Muscle layer of duodenum (tissue), 2 donors: ENCODE results near the gene DMD.
"Not testable (repeated sequence)": the region's sequence is repeated elsewhere in the genome, so short reads cannot be mapped to it uniquely, and the experiment has no call there.

Experiments
- H3K27ac ChIP-seq: one replicate; pipeline ENCODE4 v1.7.0; 2013; ENCODE audit warnings: mild to moderate bottlenecking, low read length
- H3K27me3 ChIP-seq: one replicate; pipeline ENCODE4 v1.7.0; 2013; ENCODE audit warnings: low read depth, mild to moderate bottlenecking, control low read depth, low read length
- H3K36me3 ChIP-seq, 2 donors: one replicate each; pipeline ENCODE4 v1.7.0; 2013; ENCODE audit warnings: low read length in 2 of 2, control low read depth in 1 of 2, mild to moderate bottlenecking in 1 of 2; ENCODE audit not compliant: insufficient read depth in 2 of 2, control insufficient read depth in 1 of 2
- H3K4me1 ChIP-seq, 2 donors: one replicate each; pipeline ENCODE4 v1.7.0; 2013; ENCODE audit warnings: low read length in 2 of 2, mild to moderate bottlenecking in 2 of 2, control low read depth in 1 of 2, moderate library complexity in 1 of 2; ENCODE audit not compliant: insufficient read depth in 2 of 2, control insufficient read depth in 1 of 2
- H3K4me3 ChIP-seq, 2 donors: one replicate each; pipeline ENCODE4 v1.7.0; 2013; ENCODE audit warnings: low read length in 2 of 2, low read depth in 1 of 2, mild to moderate bottlenecking in 1 of 2
- H3K9me3 ChIP-seq, 2 donors: one replicate each; pipeline ENCODE4 v1.7.0; 2013; ENCODE audit warnings: low read length in 2 of 2, control low read depth in 1 of 2, mild to moderate bottlenecking in 1 of 2; ENCODE audit not compliant: control insufficient read depth in 1 of 2
- donor health status: healthy.

DMD gene

DNA sequence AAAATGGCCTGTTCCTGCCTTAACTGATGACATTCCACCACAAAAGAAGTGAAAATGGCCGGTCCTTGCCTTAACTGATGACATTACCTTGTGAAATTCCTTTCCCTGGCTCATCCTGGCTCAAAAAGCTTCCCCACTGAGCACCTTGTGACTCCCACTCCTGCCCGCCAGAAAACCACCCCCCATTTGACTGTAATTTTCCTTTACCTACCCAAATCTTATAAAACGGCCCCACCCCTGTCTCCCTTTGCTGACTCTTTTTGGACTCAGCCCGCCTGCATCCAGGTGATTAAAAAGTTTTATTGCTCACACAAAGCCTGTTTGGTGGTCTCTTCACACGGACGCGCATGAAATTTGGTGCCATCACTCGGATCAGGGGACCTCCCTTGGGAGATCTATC, 1833.5 kb downstream of the DMD start:
- not testable (repeated sequence) for H3K36me3 ChIP-seq, H3K27ac ChIP-seq, H3K9me3 ChIP-seq, H3K27me3 ChIP-seq, H3K4me1 ChIP-seq, H3K4me3 ChIP-seq

DNA sequence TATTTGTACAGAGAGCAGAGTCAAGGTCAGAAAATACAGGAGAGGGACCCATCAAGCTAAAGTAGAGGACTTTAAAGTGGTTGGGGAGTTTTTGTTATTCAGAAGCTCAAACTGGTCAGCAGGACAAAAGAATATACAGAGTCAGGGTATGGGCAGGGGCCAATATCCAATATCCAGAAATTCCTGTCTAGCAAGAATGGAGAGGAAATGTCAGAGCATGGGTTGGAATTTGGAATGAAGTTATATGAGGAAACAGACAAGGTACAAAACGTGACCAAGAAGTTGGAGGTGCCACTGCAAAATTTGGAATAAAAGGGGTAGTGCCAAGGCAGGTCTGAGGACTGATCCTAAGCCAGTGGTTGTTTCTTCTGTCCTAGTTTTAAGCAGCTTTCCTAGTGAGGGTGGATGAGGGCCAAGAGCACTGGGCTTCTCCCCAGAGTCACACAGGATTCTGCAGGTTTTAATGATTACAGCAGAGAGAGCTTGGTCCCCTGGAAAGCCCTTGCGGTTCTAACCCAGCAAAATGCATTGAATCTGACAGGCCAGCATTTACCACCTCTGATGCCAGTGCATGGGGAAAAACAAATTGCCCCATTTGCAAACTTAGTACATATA, 1834.8 kb downstream of the DMD start:
- Histone ChIP-seq H3K36me3 (no peaks in the 10 kb centered on the region), H3K27ac (no peak overlapping the region), H3K4me1 (no peaks in the 10 kb centered on the region), H3K4me3 (no peak overlapping the region), H3K27me3 (no peaks in the 10 kb centered on the region), H3K9me3 (no peaks in the 10 kb centered on the region)

DNA sequence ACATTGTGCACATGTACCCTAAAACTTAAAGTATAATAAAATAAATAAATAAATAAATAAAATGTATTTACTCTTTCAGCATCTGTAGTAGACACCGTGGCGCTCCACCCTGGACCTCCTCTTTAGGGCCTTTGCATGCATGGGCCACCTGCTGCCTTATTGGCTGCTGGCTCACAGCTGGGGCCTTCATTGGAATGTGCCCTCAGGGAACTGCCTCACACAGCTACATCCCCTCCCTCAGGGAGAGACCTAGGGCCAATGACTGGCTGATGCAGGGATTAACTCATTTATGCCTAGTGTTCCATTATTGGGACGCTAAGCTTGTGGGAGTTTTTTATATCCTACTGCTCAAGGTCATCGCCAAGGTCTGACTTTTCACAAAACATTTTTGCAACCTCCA, 1836.6 kb downstream of the DMD start:
- Histone ChIP-seq H3K4me3 (no peak overlapping the region), H3K9me3 (no peaks in the 10 kb centered on the region), H3K27me3 (no peaks in the 10 kb centered on the region), H3K4me1 (no peaks in the 10 kb centered on the region), H3K36me3 (no peaks in the 10 kb centered on the region), H3K27ac (no peak overlapping the region)

DNA sequence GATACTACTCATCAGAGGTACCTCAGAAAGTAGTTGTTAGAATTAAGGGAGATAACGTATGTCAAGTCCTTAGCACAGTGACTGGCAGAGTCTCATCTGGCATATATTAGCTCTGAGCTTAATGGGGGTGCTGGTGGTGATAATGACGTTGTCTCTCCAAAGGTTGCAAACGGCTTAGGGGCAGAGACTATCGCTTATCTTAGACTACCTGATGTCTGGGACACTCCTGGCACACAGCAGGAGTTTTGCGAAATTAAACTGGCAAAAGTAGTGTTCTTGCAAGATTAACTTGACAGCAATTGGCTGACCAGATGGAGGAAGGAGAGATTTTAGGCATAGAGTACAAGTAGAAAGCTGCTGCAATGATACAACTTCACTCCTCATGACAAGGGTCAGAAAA, 1839.4 kb downstream of the DMD start:
- no peak overlapping the region for H3K4me3 ChIP-seq
- no peaks in the 10 kb centered on the region for H3K36me3 ChIP-seq
- H3K27ac ChIP-seq = no peak overlapping the region
- H3K4me1 ChIP-seq = no peaks in the 10 kb centered on the region
- H3K9me3 ChIP-seq = no peaks in the 10 kb centered on the region
- H3K27me3 ChIP-seq = no peaks in the 10 kb centered on the region

DNA sequence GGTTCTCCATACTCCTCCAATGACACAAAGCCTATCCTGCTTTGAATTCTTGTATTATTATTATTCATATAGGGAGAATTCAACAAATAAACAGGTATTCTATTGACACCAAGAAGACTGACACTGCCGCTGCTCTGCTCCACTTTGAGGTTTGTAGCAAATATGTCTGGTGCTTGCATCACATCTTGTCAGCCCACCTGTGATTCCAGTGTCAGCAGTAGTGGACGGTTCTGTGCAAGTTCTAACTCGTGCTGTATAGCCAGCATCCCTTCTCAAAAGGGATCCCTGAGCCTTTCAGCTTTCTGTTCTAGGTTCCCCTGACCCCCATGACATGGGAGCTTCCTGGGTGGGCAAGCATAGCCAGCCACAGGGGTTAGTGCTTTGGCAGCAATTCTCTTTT, 1843.5 kb downstream of the DMD start:
- no peaks in the 10 kb centered on the region for H3K36me3 ChIP-seq
- H3K9me3 ChIP-seq = no peaks in the 10 kb centered on the region

DNA sequence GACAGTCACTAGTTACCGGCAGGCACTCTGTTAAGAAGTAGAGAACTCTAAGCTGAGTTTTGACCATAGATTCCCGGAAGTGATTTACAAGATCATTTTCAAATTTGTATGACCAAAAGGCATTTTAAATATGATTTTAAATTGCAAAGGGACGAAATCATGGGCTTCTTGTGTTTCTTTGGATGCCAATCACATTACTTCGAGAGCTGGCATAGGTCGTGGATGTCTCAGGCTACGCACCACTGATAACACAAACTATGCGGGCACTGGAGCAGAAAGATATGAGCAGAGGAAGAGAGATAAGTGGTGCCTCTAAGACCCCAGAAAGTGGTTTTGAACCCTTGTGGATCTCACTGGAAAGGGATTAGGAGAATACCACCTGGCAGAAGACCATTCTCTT, 1845.3 kb downstream of the DMD start:
- Histone ChIP-seq H3K9me3 (no peaks in the 10 kb centered on the region), H3K27me3 (no peaks in the 10 kb centered on the region), H3K36me3 (no peaks in the 10 kb centered on the region), H3K27ac (no peak overlapping the region), H3K4me3 (no peak overlapping the region), H3K4me1 (no peaks in the 10 kb centered on the region)

More for the DNA sequence above, 1843.5 kb downstream of the DMD start:
- Histone ChIP-seq H3K4me3 (no peak overlapping the region), H3K4me1 (no peaks in the 10 kb centered on the region), H3K27me3 (no peaks in the 10 kb centered on the region), H3K27ac (no peak overlapping the region)

DNA sequence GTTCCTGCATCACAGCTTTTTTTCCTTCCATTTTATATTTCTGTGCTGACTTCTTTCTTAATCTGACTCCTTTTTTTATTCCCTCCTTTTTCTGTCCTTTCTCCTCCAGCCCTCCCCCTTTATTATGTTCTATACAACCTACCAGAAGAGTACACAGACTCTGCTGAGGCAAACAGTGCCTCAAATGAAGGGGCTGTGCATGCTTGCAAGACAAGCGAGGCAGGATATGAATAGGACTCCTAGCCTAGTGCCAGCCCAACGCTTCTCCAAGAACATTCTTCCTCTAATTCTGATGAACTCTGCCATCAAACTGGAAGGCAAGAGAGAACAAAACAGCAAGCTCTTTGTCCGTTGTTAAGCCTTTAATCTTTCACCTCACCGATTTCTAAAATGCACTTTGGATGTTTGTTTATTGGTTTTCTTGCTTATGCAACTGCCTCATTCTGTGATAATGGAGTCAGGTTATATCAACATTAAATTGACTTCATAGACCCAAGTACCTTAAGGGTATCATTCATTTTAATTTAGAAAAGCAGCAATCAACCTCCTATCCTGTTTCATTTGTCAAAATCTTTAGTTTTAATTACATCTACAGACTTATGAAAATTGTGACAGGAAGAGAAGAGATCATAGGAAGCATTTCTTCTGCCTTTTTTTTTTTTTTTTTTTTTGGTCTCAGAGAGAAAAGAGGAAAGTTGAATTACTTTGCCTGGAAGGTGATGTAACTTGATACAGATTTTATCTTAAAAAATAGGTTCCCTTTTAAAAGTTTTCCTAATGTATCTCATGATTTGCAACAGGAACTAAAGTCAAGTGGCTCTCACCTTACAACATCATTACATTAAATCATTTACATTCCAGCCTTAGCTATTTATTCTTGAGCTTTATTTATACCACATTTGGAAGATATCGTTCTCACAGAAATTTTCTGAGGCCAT, 1854.8 kb downstream of the DMD start:
- peaks cover 0 to 5% of the 10 kb centered on the region in 2 donors for H3K4me1 ChIP-seq
- H3K27ac ChIP-seq = no peak overlapping the region
- no peaks in the 10 kb centered on the region for H3K36me3 ChIP-seq
- H3K4me3 ChIP-seq = no peak overlapping the region
- H3K27me3 ChIP-seq = no peaks in the 10 kb centered on the region
- no peaks in the 10 kb centered on the region for H3K9me3 ChIP-seq

DNA sequence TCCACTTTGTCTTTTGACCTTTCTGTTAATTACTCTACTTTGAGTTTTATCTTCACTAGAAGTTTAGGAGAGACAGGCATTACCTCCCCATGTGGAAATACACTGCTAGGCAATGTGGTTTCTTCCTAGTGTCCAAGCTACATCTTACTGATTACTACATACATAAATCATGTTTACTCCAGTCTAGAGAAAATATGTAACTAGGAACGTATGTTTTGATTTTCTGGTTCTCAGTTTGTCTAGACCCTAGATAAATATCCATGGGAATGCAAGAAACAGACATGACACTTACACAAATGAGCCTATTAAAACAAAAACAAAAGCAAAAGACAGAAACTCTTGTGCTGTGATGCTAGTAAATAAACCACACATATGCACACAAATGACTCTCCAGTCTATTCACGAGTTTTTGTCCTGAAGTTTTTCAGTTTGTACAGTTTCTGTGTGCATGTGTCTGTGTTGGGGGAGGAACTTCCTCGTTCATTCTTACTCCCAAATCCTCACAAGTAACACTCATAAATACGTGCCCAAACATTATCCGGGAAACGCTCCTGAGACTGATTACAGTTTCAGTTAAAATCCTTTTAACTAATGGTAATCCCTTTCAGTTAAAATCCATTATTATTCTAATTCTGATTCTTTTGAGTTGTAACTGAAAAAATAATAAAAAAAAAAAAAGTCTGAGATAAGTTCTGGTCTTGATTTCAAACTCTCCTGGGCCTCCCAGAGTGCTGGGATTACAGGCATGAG, 1856.0 kb downstream of the DMD start:
- Histone ChIP-seq H3K27ac (no peak overlapping the region), H3K27me3 (no peaks in the 10 kb centered on the region), H3K36me3 (no peaks in the 10 kb centered on the region), H3K4me1 (peaks cover 0 to 5% of the 10 kb centered on the region in 2 donors), H3K9me3 (no peaks in the 10 kb centered on the region), H3K4me3 (no peak overlapping the region)

DNA sequence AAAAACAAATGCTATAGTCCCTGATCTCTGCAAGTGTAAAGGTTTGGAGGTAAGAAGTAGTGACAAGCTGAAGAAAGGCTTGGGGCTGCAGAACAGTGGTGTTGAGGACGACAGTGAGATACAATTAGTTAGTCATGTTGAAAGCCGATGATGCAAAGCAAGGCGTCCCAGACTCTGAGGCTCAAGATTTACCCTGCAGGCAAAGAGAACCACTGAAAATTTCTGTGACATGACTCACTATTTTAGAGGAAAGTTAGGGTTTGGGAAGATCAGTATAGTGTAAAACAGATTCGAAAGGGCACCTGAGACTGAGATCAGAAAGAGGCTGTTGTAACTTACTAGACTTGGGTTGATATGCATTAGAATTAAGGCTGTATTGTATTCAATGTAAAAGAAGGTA, 1858.3 kb downstream of the DMD start:
- Histone ChIP-seq H3K4me1 (no peaks in the 10 kb centered on the region), H3K27ac (no peak overlapping the region), H3K36me3 (no peaks in the 10 kb centered on the region), H3K27me3 (no peaks in the 10 kb centered on the region), H3K9me3 (no peaks in the 10 kb centered on the region), H3K4me3 (no peak overlapping the region)

DNA sequence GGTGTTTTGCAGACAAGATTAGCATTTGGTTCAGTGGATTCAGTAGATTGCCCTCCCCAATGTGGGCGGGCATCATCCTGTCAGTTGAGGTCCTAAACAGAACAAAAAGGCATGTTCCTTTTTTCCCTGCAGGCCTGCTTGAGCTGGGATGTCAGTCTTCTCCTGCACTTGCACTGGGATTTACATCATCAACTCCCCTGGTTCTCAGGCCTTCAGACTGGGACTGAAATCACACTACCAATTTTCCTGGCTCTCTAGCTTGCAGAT, 1860.6 kb downstream of the DMD start:
- Histone ChIP-seq H3K27me3 (no peaks in the 10 kb centered on the region), H3K4me3 (no peak overlapping the region), H3K4me1 (no peaks in the 10 kb centered on the region), H3K9me3 (no peaks in the 10 kb centered on the region), H3K36me3 (no peaks in the 10 kb centered on the region), H3K27ac (no peak overlapping the region)

DNA sequence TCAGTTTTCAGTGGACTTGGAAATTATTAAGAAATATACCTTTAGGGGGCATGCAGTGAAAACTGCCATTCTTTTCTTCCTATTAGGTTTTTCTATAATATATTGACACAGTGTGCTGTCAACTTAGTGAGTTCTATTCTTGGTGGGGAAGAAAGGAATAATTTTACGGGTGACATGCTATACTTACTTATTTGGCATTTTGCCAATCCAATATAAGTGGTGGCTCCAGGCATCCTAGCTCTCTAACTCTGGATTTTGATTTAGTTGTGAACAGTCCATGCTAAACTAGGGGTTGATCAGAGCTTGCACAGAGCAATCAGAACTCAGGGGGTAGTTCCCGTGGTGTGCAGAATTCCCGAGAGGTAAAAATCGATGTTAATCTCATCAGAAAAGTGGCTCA, 1861.8 kb downstream of the DMD start:
- Histone ChIP-seq H3K27me3 (no peaks in the 10 kb centered on the region), H3K4me3 (no peak overlapping the region), H3K36me3 (no peaks in the 10 kb centered on the region), H3K4me1 (no peaks in the 10 kb centered on the region), H3K27ac (no peak overlapping the region), H3K9me3 (no peaks in the 10 kb centered on the region)
